Thyroid gland (tissue), 4 donors: ENCODE data around the gene LIN54. TPM values are rescaled to one million over a fixed set of nuclear protein-coding genes. Genes with fewer than 3 reads are reported as not detected.

Experiments used
- DNase-seq, 2 donors: peaks; one replicate each; pipeline ENCODE4 v3.0.0-alpha.2; 2019
- H3K27ac ChIP-seq, 3 donors: fragments of 200-600 bp; sonication (generic); 1 replicate in 2 of 3; 2 replicates in 1 of 3; pipeline ENCODE4 v1.5.1; 2016 to 2019; ENCODE audit warnings: mild to moderate bottlenecking in 1 of 3, moderate library complexity in 1 of 3
- H3K27me3 ChIP-seq: fragments of 200-600 bp; sonication (generic); one replicate; pipeline ENCODE4 v1.5.1; 2019
- H3K36me3 ChIP-seq, 2 donors: fragments of 200-600 bp; sonication (generic); one replicate each; pipeline ENCODE4 v1.5.1; 2016 to 2019
- H3K4me1 ChIP-seq, 2 donors: fragments of 200-600 bp; sonication (generic); one replicate each; pipeline ENCODE4 v1.5.1; 2017 to 2019
- H3K4me3 ChIP-seq, 3 donors: fragments of 200-600 bp; sonication (generic); replicated peaks in 1 of 3; 1 replicate in 2 of 3; 2 replicates in 1 of 3; pipeline ENCODE4 v1.5.1; 2016; ENCODE audit warnings: mild to moderate bottlenecking in 1 of 3
- H3K9me3 ChIP-seq: fragments of 200-600 bp; sonication (generic); one replicate; pipeline ENCODE4 v1.5.1; 2017
- CTCF ChIP-seq, 6 experiments: fragments of 200-600 bp in 3 of 6; fragments of 450-650 bp in 3 of 6; sonication (generic) in 3 of 6; IDR thresholded peaks; one replicate each; pipeline ENCODE4 v1.5.1; 2016 to 2019; ENCODE audit warnings: antibody characterized with exemption in 6 of 6, mild to moderate bottlenecking in 2 of 6, inconsistent platforms in 1 of 6, moderate library complexity in 1 of 6
- POLR2A ChIP-seq, 2 donors: fragments of 450-650 bp; IDR thresholded peaks; one replicate each; pipeline ENCODE4 v1.6.1; 2017; ENCODE audit warnings: antibody characterized with exemption in 2 of 2, mild to moderate bottlenecking in 2 of 2, moderate library complexity in 1 of 2
- WGBS, 2 donors: methylation state at CpG; one replicate each; pipeline ENCODE4 v1.1.5; 2017; 5-methylcytosine and 5-hydroxymethylcytosine counted together
- intact Hi-C: fragments of 100-400 bp; cut with DNase I; formaldehyde crosslinking; loops from one replicate; pipeline ENCODE4 v1.15.1; 2023
- total RNA-seq, 4 donors: library from RNA; depleted of rRNA; stranded (reverse); fragments of >200 nt; gene quantifications; one replicate each; pipeline ENCODE4 v1.2.3, GENCODE V29; 2016

LIN54 gene
- total RNA-seq, 4 donors from 2014 or later: 14.8 to 20.8 (median 18.1) TPM

- Histone ChIP-seq H3K4me3 (no peak overlapping the region), H3K9me3 (no peaks in the 10 kb centered on the region), H3K27me3 (no peaks in the 10 kb centered on the region), H3K4me1 (no peaks in the 10 kb centered on the region), H3K36me3 (peaks cover 0 to 2% of the 10 kb centered on the region in 2 donors), H3K27ac (no peak overlapping the region)
- no peak for DNase-seq
- TF ChIP-seq POLR2A (IDR thresholded peaks at IDR 0.05) (no peak), CTCF (IDR thresholded peaks at IDR 0.05) (no peak)
- WGBS, 2 donors: 92 to 94% methylated on average over 4 of the region's 4 CpGs
- intact Hi-C loops: no loop called here
These were observed 41.7 kb downstream of the LIN54 start for GRCh38 chr4:82968972-82969371.

- intact Hi-C loops: no loop called here
These were observed 44.9 kb downstream of the LIN54 start for GRCh38 chr4:82965763-82966162.

GRCh38 chr4:82957045-82957444, 53.6 kb downstream of the LIN54 start:
- no peak for DNase-seq
- no peaks in the 10 kb centered on the region for H3K27me3 ChIP-seq
- no peak overlapping the region for H3K27ac ChIP-seq
- no peaks in the 10 kb centered on the region for H3K36me3 ChIP-seq
- TF ChIP-seq CTCF (IDR thresholded peaks at IDR 0.05) (no peak), POLR2A (IDR thresholded peaks at IDR 0.05) (no peak)
- H3K9me3 ChIP-seq: no peaks in the 10 kb centered on the region
- H3K4me3 ChIP-seq: no peak overlapping the region
- 89 to 90% methylated on average over 1 of the region's 1 CpG for WGBS, 2 donors
- intact Hi-C loops: no loop called here
- H3K4me1 ChIP-seq: peaks cover 0 to 5% of the 10 kb centered on the region in 2 donors

More at GRCh38 chr4:82965763-82966162, 44.9 kb downstream of the LIN54 start:
- no peaks in the 10 kb centered on the region for H3K4me1 ChIP-seq
- H3K27me3 ChIP-seq: no peaks in the 10 kb centered on the region
- H3K9me3 ChIP-seq: no peaks in the 10 kb centered on the region
- DNase-seq: no peak
- peaks cover 0 to 2% of the 10 kb centered on the region in 2 donors for H3K36me3 ChIP-seq
- no peak overlapping the region for H3K4me3 ChIP-seq
- 96 to 100% methylated on average over 2 of the region's 2 CpGs for WGBS, 2 donors
- no peak overlapping the region for H3K27ac ChIP-seq
- TF ChIP-seq POLR2A (IDR thresholded peaks at IDR 0.05) (no peak), CTCF (IDR thresholded peaks at IDR 0.05) (no peak)

- H3K27me3 ChIP-seq: no peaks in the 10 kb centered on the region
- H3K9me3 ChIP-seq: no peaks in the 10 kb centered on the region
- no peak overlapping the region for H3K4me3 ChIP-seq
- no peak overlapping the region for H3K27ac ChIP-seq
- intact Hi-C loops: no loop called here
- DNase-seq: no peak
- H3K4me1 ChIP-seq: peaks cover 0 to 5% of the 10 kb centered on the region in 2 donors
- TF ChIP-seq CTCF (IDR thresholded peaks at IDR 0.05): no peak
- no peak for TF ChIP-seq POLR2A (IDR thresholded peaks at IDR 0.05)
- no peaks in the 10 kb centered on the region for H3K36me3 ChIP-seq
- WGBS, 2 donors: 88 to 96% methylated on average over 4 of the region's 4 CpGs
These were observed 56.4 kb downstream of the LIN54 start for GRCh38 chr4:82954212-82954611.

- intact Hi-C loops: no loop called here
- Histone ChIP-seq H3K27ac (no peak overlapping the region), H3K4me3 (no peak overlapping the region), H3K4me1 (peaks cover 0 to 5% of the 10 kb centered on the region in 2 donors), H3K27me3 (no peaks in the 10 kb centered on the region), H3K9me3 (no peaks in the 10 kb centered on the region), H3K36me3 (no peaks in the 10 kb centered on the region)
- 97 to 100% methylated on average over 2 of the region's 2 CpGs for WGBS, 2 donors
- no peak for DNase-seq
- TF ChIP-seq CTCF (IDR thresholded peaks at IDR 0.05): no peak
- no peak for TF ChIP-seq POLR2A (IDR thresholded peaks at IDR 0.05)
These were observed 59.4 kb downstream of the LIN54 start for GRCh38 chr4:82951196-82951595.
